COLO668 (cell line): Measurements from ENCODE around the gene RELL2.

Experiments used
- DNase-seq: peaks from one replicate; lab custom pipeline; 2025; ENCODE audit not compliant: unreplicated experiment; lab: John Stamatoyannopoulos, UW

The RELL2 gene

DNA sequence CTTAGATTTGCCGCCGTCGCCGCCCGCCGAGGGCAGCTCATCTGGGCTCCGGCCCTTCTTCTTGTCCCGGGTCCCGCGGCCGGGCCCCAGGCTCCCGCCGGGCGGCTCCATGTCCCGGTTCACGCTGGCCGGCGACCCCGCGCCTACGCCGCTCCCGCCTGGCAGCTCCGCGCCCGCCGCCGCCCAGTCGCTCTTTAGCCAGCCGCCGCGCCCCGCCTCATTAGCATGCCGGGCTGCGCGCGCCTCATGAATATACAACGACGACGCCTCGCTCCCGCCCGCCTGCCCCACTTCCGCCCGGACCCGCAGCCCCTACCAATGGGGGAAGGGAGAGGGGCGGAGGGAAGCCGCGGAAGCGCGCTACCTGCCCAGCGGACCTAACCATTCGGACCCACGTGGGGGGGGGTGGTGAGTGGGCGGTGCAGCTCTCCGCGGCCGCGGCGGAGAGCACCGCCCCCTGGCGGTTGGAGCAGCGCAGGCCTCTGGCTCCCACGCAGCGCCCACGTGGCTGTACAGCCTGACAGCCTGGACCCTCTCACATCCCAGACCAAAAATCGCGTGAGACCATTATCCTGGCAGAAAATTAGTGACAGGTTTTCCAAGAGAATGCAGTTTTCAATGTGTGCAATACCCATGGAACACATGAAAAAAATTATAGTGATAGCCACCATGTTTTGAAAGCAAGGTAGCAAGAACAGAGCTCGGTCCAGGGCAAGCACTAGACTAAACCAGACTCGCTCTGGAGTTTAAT, 17.8 kb upstream of the RELL2 start, which contains the start of gene DIAPH1:
DIAPH1 (minus strand) TSS at position 197 of the 751 bp plus-strand sequence; CDS start at position 111, 86 bp downstream.
- peak; percentile 95 for DNase-seq

DNA sequence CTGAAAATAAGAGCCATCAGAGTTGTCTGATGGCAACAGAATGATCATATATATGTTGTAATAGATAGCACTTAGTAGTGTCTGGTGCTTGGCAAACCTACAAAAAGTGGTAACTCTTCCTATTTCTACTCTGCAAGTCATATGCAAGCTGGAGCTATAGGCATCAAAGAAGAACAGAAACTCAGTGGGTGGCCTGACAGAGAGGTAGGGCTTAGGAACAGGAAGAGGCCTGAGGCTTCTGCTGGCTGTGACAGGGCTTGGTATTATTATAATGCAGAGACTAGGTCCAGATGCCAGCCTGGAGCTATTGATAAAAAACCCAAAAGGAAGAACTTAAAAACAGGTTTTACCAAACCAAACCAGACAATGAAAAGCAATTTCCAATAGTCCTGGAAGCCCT, 13.6 kb upstream of the RELL2 start:
- no peak for DNase-seq

DNA sequence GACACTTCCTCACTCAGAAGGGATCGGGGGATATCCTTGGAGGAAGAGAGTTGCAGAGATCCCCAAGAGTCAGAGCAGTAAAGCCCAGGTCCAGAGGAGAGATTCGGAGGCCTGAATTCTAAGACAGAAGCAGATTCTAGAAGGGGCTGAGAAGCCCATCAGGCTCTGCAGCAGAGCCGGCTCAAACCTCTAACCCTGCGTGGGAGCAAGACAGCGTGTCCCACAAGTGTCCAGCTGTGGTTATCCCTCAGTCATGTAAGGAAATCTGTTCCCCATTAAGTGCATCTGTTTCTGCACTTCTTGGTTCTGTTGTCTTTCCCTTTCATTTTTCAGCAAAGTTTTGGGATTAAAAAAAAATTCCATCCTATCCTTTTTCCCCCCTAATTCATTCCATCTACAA, 13.2 kb upstream of the RELL2 start:
- DNase-seq: no peak

DNA sequence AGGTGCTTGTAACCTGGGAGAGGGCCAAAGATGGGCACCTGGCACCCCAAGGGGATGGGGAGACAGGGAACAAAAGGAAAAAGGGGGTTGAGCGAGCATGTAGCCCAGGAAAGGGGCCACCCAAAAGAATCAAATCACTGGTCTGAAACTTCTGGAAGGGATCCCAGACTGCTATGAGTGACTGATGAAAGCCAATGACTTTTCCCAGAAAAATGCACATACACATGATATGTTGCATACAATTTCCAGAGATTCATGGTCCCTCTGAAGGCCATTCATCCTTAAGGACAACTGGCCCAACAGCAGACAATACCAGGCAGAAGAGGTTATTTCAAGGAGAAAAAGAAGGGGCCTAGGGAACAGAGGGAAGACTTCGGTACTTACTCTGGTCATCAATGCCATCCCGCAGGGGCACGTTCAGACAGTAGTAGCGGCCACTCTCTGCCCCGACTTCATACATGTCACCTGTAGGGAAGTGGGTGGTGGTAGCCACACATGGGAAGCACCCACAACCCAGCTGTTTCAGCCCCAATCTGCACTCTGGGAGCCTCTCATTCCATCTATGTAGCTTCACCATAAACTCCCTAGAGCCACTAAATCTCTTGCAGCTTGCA, 8.5 kb upstream of the RELL2 start:
- no peak for DNase-seq

DNA sequence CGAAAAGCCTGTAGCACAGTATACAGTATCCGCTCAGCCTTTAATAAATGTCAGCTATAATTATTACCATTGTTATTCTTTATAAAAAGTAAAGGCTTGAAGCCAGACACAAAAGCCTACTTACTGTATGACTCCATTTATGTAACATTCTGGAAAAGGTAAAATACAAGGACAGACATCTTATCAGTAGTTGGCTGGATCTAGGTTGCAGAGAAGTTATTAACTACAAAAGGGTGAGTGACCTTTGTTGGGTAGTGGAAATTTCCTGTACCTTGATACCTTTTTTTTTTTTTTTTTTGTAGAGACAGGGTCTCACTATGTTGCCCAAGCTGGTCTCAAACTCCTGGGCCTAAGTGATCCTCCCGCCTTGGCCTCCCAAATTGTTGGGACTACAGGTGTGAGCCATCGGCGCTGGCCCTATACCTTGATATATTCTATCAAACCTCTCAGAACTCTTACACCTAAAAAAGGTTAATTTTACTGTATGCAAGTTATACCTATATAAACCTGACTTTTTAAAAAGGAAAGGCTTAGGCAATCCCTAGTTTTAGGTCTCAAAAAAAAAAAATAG, 6.1 kb upstream of the RELL2 start:
- no peak for DNase-seq

DNA sequence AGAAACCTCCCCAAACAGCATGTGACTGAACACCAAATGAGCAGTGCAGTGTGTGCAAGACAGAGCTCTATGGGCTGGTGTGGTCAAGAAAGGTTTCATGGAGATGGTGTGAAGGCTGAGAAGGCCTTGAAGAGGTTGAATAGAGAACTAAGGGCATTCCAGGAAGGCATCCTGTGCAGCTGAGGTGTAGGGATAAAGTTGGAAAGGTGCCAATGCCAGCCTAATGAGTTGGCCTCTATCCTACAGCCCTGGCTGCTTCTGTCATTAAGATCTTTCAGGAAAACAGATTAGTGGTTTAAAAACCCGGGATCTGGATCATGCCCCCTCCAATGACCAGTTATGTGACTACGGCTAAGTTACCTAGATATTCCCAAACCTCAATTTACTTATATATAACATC, 4.1 kb upstream of the RELL2 start:
- DNase-seq: peak; percentile 3

DNA sequence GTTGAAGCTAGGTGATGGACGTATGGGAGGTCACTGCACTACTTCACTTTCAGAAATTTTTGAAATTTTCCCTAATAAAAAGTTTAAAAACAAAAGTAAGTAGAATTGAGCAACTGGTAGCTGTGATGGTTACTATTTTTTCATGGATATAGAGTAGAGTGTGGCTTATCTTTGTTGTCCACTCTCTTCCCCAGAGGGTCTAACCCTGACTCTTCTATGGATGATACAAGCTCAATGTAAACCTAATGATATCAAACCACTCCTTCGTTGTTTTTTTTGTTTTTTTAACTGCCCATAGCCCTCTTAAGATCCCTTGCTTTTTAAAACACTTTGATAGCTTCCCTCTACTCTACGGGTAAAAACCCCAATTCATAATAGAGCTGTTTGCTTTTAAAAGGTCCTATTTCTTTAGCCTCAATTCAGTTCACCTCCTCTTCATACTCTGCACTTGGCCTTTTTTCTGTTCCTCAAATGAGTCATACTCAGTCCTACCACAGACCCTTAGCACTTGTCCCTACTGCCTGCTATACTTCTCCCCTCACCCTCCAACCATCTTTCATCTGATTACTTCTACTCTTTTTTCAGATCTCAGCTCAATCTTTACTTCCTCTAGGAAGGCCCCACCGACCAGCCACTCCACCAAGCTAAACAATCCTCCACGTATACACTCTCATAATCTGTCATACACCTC, 2.8 kb upstream of the RELL2 start:
- DNase-seq: no peak

DNA sequence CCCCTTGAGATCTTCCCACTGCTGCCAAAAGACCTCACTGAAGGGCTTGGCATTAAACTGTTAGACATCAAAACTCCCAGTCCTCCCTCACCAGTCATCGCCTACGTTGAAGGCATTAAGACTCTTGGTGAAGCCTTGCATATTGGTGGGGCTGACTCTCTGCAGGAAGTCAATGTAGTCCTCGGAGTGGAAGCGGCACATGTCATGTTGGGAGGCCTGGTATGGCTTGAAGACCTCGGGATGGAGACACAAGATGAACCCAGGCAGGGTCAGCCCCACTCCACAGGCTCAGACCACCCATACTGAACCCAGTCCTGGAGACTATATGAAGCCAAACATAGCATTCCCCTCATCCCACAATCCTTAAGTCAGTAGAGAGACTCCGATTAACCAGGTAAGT, 2.1 kb upstream of the RELL2 start:
- DNase-seq: no peak

DNA sequence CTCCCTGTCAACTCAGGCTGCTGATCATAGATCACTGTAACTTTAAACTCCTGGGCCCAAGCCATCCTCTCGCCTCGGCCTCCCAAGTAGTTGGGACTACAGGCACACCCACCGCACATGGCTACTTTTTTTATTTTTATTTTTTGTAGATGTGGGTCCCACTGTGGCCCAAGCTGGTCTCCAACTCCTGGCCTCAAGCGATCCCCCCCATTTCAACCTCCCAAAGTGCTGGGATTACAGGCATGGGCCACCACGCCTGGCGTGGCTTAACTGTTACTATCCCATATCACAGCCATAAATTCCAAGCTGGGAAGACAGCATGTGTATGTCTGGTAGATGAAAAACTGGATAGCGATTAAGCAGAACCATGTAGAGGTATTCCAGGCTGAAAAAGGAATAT, 1.2 kb upstream of the RELL2 start:
- no peak for DNase-seq

DNA sequence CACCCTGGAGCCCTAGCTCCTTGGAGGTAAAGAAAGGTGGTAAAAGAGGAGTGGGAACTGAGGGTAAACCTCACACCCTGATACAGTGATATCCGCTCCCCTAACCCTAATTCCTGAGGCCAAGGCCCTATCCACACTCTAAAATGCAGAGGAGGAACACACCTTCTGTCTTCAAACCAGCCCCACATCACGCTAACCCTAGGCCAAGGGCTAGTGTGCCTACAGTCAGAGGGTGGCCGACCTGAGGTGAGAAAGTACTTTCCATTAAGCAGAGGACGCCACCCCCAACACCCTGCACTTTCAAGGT, 738 bp upstream of the RELL2 start:
- no peak for DNase-seq

DNA sequence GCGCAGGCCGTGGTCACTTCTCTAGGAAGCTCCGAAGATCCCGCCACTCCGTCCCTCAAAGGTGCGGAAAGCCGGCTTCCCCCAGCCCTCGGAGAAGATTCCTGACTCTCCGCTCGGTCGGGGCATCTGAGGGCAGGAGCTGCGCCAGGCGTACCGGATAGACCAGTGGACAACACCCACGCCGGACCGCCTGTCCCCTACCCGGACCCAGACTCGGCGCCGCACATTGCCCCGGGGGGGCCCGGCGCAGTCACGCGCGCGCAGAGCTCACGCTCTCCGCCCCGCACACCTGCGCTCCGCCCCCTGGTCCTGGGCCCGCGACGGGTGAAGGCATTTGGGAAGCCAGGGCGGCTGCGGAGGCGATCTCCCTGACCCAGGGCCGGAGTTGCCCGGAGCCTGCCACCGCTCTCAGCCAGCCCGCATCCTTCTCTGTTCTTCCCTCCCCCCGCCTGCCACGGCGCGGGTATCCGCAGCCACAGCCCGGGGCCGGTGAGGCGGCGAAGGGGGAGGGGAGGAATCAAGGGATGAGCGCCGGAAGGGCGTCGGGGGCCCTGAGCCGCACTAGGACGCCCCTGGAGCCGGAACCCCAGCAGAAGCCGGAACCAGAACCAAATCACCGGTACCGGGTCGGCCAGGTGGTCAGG, 448 bp downstream of the RELL2 start:
- peak; percentile 63 for DNase-seq

DNA sequence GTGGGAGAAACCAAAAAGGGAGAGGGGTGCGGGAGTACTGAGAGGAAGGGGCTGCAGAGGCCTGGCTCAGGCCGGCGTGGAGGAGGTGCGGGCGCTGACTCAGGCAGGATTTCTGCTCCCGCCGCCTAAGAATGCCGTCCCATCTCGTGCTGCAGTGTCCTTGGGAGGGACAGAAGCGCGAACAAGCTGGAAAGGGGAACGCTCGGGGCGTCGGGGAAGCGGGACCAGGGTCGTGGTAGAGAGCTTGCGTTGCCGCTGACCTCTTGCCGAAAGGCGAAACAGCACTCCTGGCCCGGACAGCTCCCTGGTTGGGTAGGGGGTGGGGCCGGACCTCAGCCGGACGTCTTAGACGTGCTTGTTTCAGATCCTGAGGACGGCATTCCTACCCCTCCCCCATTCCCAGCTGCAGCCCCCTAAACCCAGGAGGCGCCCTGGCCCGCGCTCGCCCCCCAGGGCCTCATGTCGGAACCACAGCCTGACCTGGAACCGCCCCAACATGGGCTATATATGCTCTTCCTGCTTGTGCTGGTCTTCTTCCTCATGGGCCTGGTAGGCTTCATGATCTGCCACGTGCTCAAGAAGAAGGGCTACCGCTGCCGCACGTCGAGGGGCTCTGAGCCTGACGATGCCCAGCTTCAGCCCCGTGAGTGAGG, 1.1 kb downstream of the RELL2 start:
- peak; percentile 48 for DNase-seq

DNA sequence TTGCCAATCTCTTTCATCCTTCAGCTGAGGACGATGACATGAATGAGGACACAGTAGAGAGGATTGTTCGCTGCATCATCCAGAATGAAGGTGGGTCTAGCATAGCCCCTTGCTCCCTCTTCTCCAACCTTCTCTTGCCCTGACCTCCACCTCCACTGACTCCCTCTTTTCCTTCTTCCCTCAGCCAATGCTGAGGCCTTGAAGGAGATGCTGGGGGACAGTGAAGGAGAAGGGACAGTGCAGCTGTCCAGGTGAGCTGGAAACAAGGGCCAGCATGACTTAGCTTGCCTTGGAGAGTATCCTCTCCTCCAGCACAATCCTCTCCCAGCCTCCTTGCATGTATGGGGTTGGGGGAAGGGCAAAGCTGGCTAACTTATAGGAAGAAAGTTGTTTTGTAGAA, 2.0 kb downstream of the RELL2 start:
- DNase-seq: no peak

DNA sequence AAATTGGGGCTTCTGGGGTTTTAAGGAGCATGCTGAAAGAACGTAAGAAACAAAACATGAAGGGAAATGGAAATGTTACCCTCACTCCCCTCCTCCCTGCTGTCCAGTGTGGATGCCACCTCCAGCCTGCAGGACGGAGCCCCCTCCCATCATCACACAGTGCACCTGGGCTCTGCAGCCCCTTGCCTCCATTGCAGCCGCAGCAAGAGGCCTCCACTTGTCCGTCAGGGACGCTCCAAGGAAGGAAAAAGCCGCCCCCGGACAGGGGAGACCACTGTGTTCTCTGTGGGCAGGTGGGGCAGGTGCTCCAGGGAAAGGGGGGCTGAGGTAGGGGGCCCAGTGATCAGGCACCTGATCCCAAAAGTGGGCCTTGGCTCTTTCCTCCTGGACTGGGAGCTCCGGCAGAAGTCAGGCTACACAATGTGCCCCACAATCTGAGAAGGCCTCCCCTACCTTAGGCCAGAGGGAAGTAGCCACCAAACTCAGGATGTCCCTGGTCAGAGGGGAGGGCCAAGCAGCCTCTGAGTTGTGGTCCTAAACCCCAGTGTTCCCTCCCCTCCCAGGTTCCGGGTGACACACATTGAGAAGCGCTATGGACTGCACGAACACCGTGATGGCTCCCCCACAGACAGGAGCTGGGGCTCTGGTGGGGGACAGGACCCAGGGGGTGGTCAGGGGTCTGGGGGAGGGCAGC, 2.7 kb downstream of the RELL2 start:
- DNase-seq: no peak

DNA sequence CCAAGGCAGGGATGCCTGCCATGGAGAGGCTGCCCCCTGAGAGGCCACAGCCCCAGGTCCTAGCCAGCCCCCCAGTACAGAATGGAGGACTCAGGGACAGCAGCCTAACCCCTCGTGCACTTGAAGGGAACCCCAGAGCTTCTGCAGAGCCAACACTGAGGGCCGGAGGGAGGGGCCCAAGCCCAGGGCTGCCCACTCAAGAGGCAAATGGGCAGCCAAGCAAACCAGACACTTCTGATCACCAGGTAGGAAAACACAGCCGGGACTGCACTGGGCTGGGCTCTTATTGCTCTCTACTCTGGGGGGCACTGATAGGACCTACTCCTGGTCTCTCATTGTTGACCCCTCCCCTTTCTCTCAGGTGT, 3.2 kb downstream of the RELL2 start:
- DNase-seq: no peak

DNA sequence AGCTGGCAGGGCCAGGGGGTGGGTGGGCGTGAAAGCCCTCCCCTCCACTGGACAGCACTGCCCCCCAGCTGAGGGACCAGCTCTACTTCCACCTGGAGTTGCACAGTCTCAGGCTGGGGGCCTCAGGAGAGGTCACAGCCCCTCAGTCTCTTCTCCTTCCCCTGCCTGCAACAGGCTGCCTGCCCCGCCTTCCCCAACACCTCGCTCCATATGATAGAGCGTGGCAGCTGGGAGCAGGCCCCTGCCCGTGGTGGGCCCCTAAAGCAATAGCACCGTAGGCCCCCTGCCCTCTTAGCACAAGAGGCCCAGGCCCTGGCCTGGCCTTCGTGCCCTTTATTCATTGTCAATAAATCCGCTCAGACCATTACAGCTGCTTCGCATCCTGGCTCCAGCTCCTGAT, 3.9 kb downstream of the RELL2 start:
- DNase-seq: no peak

DNA sequence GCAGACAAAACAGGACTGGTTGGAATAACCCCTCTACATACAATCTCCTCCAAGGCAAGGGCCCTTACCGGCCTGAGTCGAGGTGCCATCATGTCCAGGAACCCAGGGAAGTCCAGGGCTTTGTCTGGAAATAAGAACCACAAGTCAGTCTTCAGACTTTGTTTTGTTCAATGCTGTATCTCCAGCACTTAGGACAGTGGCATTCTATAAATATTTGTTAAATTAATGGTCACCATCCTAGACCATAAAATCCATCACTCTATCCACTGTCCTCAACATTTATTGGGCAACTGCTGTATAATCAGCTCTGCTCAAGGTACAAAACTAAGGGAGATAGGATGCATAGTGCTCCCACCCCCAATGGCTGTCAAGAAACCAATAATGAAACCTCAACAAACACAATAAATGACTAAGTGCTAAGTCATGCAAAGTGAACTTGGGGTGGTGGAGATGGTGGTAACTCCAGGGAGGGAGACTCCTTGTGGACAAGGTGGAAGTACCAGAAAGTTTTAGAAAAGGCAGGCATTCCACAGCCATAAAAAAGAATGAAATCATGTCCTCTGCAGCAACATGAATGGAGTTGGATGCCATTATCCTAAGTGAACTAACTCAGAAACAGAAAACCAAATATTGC, 5.0 kb downstream of the RELL2 start:
- DNase-seq: no peak

DNA sequence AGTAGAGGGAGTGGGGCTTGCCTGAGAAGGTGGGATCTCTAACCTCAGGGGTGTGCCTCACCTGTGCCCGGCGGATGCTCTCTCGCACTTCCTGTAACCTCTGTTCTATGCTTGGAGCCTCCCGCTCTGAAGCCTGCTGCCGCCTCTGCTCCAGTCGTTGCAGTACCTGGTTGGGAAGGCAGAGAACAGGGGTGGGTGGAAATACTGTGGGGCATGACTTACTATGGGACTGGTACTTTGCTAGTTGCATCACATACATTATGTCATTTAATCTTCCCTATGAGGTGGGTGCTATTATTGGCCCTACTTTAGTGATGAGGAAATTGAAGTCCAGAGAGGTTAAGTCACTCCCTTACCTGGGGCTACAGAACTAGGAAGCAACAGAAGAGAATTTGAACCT, 9.2 kb downstream of the RELL2 start:
- DNase-seq: no peak

DNA sequence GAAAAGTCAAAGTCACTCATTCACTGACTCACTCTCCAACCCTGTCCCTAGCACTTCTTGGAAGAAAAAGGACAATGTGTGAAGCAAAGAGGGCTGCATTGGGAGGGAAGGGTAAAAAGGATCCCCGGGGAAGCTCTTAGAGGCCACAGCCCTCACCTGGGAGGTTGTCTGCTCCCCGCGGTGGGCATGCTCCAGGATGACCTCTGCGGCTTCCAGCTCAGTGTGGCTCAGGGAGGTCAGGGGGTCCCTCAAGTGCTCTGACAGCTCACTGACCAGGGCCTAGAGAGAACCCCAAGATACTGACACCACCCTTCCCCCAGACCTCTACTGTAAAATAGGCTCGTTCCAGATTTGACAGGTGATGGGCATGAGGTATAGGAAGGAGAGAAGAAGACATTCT, 10.4 kb downstream of the RELL2 start:
- DNase-seq: no peak

DNA sequence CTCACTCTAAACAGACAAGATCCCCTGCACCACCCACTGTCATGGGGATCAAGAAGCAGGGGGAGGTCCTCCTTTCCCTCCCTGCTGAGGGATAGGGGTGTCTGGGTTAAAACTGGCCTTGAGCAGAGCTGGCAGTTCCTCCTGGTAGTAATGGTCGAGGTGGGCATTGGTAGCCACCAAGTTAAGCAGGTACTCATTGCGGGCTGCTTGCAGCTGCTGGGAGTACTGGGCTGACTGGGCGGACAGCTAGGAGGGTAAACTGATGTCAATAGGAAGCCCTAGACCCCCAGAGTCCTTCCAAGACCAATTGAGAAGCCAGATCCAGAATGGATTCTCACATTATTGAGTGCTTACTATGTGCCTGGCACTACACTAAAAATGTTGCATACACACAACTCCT, 11.1 kb downstream of the RELL2 start:
- no peak for DNase-seq
